ENCODE results near the gene CANT1.

The CANT1 gene

DNA sequence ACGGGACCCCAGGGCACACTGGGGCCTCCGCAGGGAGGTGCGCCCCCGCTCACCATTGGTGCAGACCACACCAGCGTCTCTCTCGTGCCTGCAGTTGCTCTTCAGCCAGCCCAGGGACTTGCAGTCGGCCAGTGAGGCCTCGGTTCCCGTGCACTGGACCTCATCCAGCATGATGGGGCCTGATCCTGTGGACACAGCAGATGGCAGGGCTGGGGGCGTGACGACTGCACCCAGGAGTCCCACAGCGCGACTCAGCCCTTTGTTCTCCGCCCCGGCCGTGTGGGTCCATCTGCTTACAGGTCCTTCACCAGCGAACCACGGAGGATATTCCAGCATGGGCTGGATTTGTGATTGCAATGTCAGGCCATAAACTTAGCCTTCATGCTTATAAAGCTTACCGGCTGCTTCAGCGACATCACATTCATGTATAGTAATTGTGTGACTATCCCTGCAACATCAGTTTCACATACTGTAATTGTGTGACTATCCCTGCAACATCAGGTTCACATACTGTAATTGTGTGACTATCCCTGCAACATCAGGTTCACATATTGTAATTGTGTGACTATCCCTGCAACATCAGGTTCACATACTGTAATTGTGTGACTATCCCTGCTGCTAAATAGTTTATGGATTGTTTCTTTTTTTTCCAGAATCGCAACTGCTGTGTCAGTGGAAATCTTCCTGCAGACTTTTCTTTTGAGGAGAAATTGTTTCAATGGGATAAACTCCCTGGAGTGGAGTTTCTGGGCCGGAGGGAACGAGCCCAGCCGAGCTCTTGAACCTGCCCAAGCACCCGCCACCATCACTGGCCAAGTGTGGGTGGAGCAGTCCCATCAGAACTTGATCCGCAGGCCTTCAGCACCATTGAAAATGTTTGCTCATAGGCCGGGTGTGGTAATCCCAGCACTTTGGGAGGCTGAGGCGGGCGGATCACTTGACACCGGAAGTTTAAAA, 34.7 kb downstream of the CANT1 start:
- H3K27me3 Mint-ChIP-seq (ENCODE audit: low read depth) = peaks cover 7% of the 10 kb centered on the region
- peak overlapping the region; percentile 55 to 80 (median 76) for H3K4me3 Mint-ChIP-seq
- no peaks in the 10 kb centered on the region for H3K9me3 Mint-ChIP-seq
- no peaks in the 10 kb centered on the region for H3K36me3 Mint-ChIP-seq (ENCODE audit: low read depth)
- TF ChIP-seq, protein P1, sequence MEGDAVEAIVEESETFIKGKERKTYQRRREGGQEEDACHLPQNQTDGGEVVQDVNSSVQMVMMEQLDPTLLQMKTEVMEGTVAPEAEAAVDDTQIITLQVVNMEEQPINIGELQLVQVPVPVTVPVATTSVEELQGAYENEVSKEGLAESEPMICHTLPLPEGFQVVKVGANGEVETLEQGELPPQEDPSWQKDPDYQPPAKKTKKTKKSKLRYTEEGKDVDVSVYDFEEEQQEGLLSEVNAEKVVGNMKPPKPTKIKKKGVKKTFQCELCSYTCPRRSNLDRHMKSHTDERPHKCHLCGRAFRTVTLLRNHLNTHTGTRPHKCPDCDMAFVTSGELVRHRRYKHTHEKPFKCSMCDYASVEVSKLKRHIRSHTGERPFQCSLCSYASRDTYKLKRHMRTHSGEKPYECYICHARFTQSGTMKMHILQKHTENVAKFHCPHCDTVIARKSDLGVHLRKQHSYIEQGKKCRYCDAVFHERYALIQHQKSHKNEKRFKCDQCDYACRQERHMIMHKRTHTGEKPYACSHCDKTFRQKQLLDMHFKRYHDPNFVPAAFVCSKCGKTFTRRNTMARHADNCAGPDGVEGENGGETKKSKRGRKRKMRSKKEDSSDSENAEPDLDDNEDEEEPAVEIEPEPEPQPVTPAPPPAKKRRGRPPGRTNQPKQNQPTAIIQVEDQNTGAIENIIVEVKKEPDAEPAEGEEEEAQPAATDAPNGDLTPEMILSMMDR (IDR thresholded peaks at IDR 0.05; ENCODE audit: unreplicated experiment in 3 of 3) = no peak
- H3K27ac Mint-ChIP-seq = peak overlapping the region; percentile 96 to 99 (median 98)
- peaks cover 34% of the 10 kb centered on the region for H3K4me1 Mint-ChIP-seq

DNA sequence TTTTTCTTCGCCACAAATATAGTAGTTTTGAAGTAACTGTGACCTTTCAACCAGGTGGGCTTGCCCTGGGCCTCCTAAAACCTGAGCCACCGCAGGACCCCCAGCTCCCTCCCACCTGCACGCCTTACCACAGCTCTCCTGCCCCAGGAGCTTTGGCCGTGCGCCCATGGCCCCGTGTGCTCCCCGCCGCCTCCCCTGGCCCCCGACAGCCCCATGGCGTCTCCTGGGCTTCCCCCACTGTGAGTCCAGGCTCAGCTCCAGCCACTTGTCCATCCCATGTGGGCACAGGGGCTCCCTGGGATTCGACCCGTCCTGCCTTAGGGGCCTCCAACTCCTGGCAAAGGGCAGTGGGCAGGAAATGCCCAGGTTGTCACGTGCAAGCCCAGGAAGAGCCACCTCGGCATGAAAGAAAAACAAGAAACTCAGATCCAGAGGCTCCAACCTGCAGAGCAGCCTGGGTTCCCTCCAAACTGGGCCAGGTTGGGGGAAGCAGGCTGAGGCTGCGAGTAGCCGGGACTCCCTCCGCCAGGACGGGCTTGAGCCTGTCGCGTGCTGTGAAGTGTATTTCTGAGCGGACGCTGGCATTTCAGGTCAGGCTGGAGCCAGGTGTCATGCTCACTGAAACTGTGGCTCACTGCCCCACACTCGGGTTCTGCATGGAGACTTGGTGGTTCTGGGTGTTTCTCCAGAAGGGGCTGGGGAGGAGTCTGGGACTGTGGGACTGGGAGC, 35.6 kb downstream of the CANT1 start:
- Mint-ChIP-seq H3K4me1 (peaks cover 34% of the 10 kb centered on the region), H3K36me3 (ENCODE audit: low read depth) (no peaks in the 10 kb centered on the region), H3K27me3 (ENCODE audit: low read depth) (peaks cover 7% of the 10 kb centered on the region), H3K4me3 (no peak overlapping the region), H3K9me3 (no peaks in the 10 kb centered on the region), H3K27ac (peak overlapping the region in 1 of 3 experiments; percentile 98)
- TF ChIP-seq, protein P1 (IDR thresholded peaks at IDR 0.05; ENCODE audit: unreplicated experiment in 3 of 3) = no peak

DNA sequence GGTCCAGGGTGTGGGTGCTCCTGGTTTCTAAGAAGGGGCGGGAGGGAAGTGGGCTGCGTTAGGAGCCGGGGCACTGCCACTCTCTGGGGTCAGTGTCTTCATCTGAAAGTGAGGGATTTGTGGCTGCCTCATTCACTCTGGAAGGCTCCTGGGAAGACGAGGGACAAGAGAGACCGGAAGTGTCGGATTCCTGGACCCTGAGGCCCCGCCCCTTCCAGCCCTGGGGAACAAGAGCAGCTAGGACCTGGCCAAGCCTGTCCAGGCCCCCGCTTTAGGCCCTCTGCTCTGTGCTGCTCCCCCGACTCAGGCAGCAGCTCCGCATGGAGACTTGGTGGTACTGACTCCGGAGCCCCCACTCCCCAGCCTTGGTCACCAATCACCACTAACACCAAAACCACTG, 36.4 kb downstream of the CANT1 start:
- no peak overlapping the region for H3K27ac Mint-ChIP-seq
- no peak overlapping the region for H3K4me3 Mint-ChIP-seq
- peaks cover 34% of the 10 kb centered on the region for H3K4me1 Mint-ChIP-seq
- peaks cover 7% of the 10 kb centered on the region for H3K27me3 Mint-ChIP-seq (ENCODE audit: low read depth)
- TF ChIP-seq, protein P1 (IDR thresholded peaks at IDR 0.05; ENCODE audit: unreplicated experiment in 3 of 3) = no peak
- no peaks in the 10 kb centered on the region for H3K36me3 Mint-ChIP-seq (ENCODE audit: low read depth)
- no peaks in the 10 kb centered on the region for H3K9me3 Mint-ChIP-seq

DNA sequence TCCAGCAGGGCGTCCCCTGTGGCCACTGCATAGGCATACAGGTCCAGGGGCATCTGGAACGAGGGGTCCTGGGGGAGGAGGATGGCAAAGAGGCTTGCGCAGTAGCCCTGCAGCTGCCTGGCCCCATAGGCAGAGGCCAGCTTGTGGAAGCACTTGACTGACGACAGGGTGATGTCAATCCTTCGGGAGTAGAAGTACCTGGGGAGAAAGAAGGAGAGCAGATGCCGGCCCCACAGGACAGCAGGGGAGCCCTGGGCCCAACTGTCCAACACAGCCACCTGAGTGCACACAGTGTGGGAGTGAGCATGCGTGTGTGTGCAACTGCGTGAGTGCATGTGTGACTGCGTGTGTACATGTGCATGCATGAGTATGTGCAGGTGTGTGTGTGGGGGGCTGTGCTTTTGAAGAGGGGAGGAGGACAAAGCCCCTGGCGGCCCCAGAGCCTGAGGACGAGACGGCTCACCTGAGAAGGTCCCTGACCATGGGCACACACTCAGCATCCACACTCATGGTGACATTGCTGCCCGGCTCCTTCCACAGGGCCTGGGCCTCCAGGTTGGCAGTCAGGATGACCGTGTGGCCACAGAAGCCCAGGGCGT, 37.0 kb downstream of the CANT1 start:
- no peaks in the 10 kb centered on the region for H3K36me3 Mint-ChIP-seq (ENCODE audit: low read depth)
- H3K4me3 Mint-ChIP-seq = no peak overlapping the region
- peaks cover 7% of the 10 kb centered on the region for H3K27me3 Mint-ChIP-seq (ENCODE audit: low read depth)
- H3K4me1 Mint-ChIP-seq = peaks cover 29% of the 10 kb centered on the region
- H3K27ac Mint-ChIP-seq = peak overlapping the region in 2 of 3 experiments; percentile 65 to 68
- TF ChIP-seq, protein P1 (IDR thresholded peaks at IDR 0.05; ENCODE audit: unreplicated experiment in 3 of 3) = no peak
- no peaks in the 10 kb centered on the region for H3K9me3 Mint-ChIP-seq

DNA sequence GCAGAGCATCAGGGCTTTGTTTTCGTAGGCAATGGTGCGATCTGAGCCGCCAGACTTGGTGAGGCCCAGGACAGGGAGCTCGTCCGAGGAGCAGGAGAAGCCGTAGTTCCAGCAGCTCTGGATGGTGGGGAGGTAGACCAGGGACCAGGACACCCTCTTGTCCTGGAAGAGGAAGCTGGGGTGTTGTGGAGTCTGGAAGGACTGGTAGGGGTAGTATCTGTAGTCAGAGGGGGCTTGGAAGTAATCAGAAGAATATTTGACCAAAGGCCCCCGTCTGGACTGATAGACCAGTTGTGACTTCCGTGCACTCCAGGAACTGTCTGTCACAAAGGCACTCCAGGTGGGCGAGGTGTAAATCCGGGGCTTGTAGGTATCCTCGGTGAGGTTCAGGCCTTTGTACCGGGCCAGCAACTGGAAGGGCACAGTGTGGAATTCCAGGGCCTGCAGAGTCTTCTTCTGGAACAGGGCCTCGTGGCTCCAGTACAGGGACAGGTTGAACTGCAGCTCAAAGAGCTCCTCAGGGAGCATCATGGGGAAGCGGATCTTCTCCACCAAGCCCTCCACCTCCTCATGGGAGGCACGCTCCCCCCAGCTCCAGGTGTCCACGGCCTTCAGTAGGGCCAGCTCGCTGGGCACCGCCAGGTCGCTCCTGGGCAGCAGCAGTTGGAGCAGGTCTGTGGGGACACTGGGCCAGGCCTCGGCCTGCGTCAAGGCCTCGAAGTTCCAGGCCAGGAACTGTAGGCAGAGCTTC, 37.6 kb downstream of the CANT1 start:
- Mint-ChIP-seq H3K4me3 (no peak overlapping the region), H3K4me1 (peaks cover 23% of the 10 kb centered on the region), H3K36me3 (ENCODE audit: low read depth) (no peaks in the 10 kb centered on the region), H3K27ac (peak overlapping the region in 2 of 3 experiments; percentile 74 to 79), H3K27me3 (ENCODE audit: low read depth) (peaks cover 10% of the 10 kb centered on the region), H3K9me3 (no peaks in the 10 kb centered on the region)
- TF ChIP-seq, protein P1 (IDR thresholded peaks at IDR 0.05; ENCODE audit: unreplicated experiment in 3 of 3) = no peak
